NCI-H2196 (cell line): ENCODE measurements around the gene MAML2.
"Not testable (repeated sequence)": the region's sequence is repeated elsewhere in the genome, so short reads cannot be mapped to it uniquely, and the experiment has no call there.

Source experiments
- DNase-seq: peaks from one replicate; lab custom pipeline; 2025; ENCODE audit not compliant: unreplicated experiment; lab: John Stamatoyannopoulos, UW

The MAML2 gene

GRCh38 chr11:96272529-96273222 is 70.3 kb downstream of the MAML2 start:
- peak; percentile 16 for DNase-seq

- no peak for DNase-seq
These were observed 71.2 kb downstream of the MAML2 start for GRCh38 chr11:96271777-96272176.

GRCh38 chr11:96271352-96271751 is 71.6 kb downstream of the MAML2 start:
- not testable (repeated sequence) for DNase-seq

- DNase-seq: not testable (repeated sequence)
These were observed 74.5 kb downstream of the MAML2 start for GRCh38 chr11:96268527-96268926.

- no peak for DNase-seq
These were observed 75.4 kb downstream of the MAML2 start for GRCh38 chr11:96267496-96268032.

GRCh38 chr11:96267001-96267495 is 75.9 kb downstream of the MAML2 start:
- no peak for DNase-seq

GRCh38 chr11:96265972-96266371 is 77.0 kb downstream of the MAML2 start:
- DNase-seq: no peak

GRCh38 chr11:96265220-96265737 is 77.7 kb downstream of the MAML2 start:
- DNase-seq: no peak

GRCh38 chr11:96264364-96264763 is 78.6 kb downstream of the MAML2 start:
- DNase-seq: no peak

GRCh38 chr11:96263238-96263763 is 79.7 kb downstream of the MAML2 start:
- DNase-seq: no peak

- no peak for DNase-seq
These were observed 82.5 kb downstream of the MAML2 start for GRCh38 chr11:96260532-96260931.

GRCh38 chr11:96260067-96260511 is 82.9 kb downstream of the MAML2 start:
- DNase-seq: no peak

GRCh38 chr11:96259134-96259830 is 83.7 kb downstream of the MAML2 start:
- DNase-seq: no peak

GRCh38 chr11:96257972-96258934 is 84.7 kb downstream of the MAML2 start:
- no peak for DNase-seq

GRCh38 chr11:96257036-96257435 is 86.0 kb downstream of the MAML2 start:
- DNase-seq: no peak

GRCh38 chr11:96256215-96257011 is 86.6 kb downstream of the MAML2 start:
- DNase-seq: no peak

- no peak for DNase-seq
These were observed 88.1 kb downstream of the MAML2 start for GRCh38 chr11:96254854-96255253.

GRCh38 chr11:96254087-96254486 is 88.9 kb downstream of the MAML2 start:
- DNase-seq: no peak

GRCh38 chr11:96246718-96247552 is 96.1 kb downstream of the MAML2 start:
- peak; percentile 20 for DNase-seq
